Measurements from ENCODE around the gene RAB35. TPM values are rescaled to one million over a fixed set of nuclear protein-coding genes. Genes with fewer than 3 reads are reported as not detected.

The RAB35 gene
- total RNA-seq, 2 donors from 2014 or later, result 26.7 to 42.2 TPM

- no peak for ATAC-seq
- intact Hi-C loops (cut with DNase I), result loop anchor here in 1 of 2 donors (5.0 kb wide), 1 partner anchor 41 kb away; no protein-coding TSS in a partner anchor
These were observed 19.7 kb upstream of the RAB35 start for GRCh38 chr12:120136093-120136770.

GRCh38 chr12:120134307-120134980 lies 17.9 kb upstream of the RAB35 start:
- intact Hi-C loops (cut with DNase I), result no loop called here
- ATAC-seq (no peak), DNase-seq (no peak)

More at GRCh38 chr12:120136093-120136770, 19.7 kb upstream of the RAB35 start:
- no peak for DNase-seq

GRCh38 chr12:120132863-120133385 lies 16.4 kb upstream of the RAB35 start:
- intact Hi-C loops (cut with DNase I), result no loop called here
- DNase-seq, result no peak
- ATAC-seq, result peak; percentile 12 to 48

- ATAC-seq (no peak), DNase-seq (no peak)
- intact Hi-C loops (cut with DNase I), result no loop called here
These were observed 15.7 kb upstream of the RAB35 start for GRCh38 chr12:120132054-120132836.

- no peak for DNase-seq
- intact Hi-C loops (cut with DNase I), result no loop called here
- no peak for ATAC-seq
These were observed 14.6 kb upstream of the RAB35 start for GRCh38 chr12:120131116-120131515.

GRCh38 chr12:120130011-120130410 lies 13.5 kb upstream of the RAB35 start:
- DNase-seq (no peak), ATAC-seq (no peak)
- intact Hi-C loops (cut with DNase I), result no loop called here

GRCh38 chr12:120126635-120127005 lies 10.1 kb upstream of the RAB35 start:
- DNase-seq (peak; percentile 44), ATAC-seq (peak; percentile 52 to 63)
- intact Hi-C loops (cut with DNase I), result no loop called here

- ATAC-seq (no peak), DNase-seq (no peak)
- intact Hi-C loops (cut with DNase I), result no loop called here
These were observed 9.5 kb upstream of the RAB35 start for GRCh38 chr12:120125792-120126634.

GRCh38 chr12:120125029-120125428 lies 8.5 kb upstream of the RAB35 start:
- ATAC-seq, result no peak

GRCh38 chr12:120121766-120122293 lies 5.3 kb upstream of the RAB35 start:
- ATAC-seq, result no peak
- intact Hi-C loops (cut with DNase I), result no loop called here
- DNase-seq, result no peak

More at GRCh38 chr12:120125029-120125428, 8.5 kb upstream of the RAB35 start:
- DNase-seq, result no peak
- intact Hi-C loops (cut with DNase I), result no loop called here

- DNase-seq (no peak), ATAC-seq (no peak)
- intact Hi-C loops (cut with DNase I), result no loop called here
These were observed 4.8 kb upstream of the RAB35 start for GRCh38 chr12:120121343-120121742.

GRCh38 chr12:120119271-120119973 lies 2.9 kb upstream of the RAB35 start:
- no peak for DNase-seq
- ATAC-seq, result no peak
- intact Hi-C loops (cut with DNase I), result no loop called here

- ATAC-seq, result no peak
- intact Hi-C loops (cut with DNase I), result no loop called here
- no peak for DNase-seq
These were observed 1.9 kb upstream of the RAB35 start for GRCh38 chr12:120118321-120119061.

GRCh38 chr12:120117961-120118320 lies 1.4 kb upstream of the RAB35 start:
- ATAC-seq, result no peak
- DNase-seq, result no peak
- intact Hi-C loops (cut with DNase I), result no loop called here

GRCh38 chr12:120116792-120117651 lies 469 bp upstream of the RAB35 start:
- peak; percentile 96 for DNase-seq
- ATAC-seq, result peak; percentile 95 to 96
- intact Hi-C loops (cut with DNase I), result no loop called here

GRCh38 chr12:120115692-120116440 lies 687 bp downstream of the RAB35 start:
- intact Hi-C loops (cut with DNase I), result no loop called here
- ATAC-seq (no peak), DNase-seq (peak; percentile 50)
